ENCODE data around the gene NR1H4. TPM values are rescaled to one million over a fixed set of nuclear protein-coding genes. Genes with fewer than 3 reads are reported as not detected.

Gene NR1H4
- total RNA-seq, 3 donors from 2014 or later (not counting 1 experiment from before 2014, with no cell fraction given): not detected

DNA sequence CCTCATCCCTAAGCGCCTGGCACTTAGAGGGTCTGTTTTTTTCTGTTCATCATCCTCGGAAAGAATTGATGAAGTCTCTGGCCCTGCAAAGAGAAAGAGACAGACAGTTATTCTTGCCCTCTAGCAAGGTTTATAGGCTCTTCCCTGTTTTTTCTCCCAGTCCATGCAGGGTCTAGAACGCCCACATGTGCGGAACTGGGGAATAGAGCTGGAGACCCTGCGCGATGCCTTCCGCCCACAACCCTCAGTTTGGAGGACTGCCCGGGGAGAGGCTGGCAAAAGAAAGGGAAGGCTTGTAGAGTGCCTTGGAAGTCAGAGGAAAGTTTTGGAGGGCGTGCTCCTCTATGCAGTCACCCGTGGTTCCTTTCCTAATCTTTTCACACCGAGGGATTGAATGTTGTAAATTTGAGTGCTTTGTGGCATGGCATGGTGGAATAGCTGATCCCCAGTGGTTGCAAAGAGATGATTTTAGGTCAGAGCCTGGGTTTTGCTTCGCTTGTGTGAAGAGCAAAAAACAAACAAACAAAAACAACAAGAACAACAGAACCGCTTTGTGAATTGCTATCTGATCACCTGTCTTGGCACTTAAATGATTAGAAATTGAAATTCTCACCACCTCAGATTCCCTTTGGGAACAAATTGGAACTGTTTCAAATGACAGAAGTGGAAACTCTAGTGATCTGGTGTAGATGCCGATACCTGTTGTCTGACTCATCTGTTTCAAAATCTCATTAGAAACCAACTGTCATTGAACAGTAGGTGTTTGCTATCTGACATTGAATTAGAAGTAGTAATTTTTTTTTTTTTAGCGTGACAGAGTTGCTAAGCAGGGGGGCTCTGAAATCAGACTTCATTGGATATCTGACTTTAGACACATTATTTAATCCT lies 100.8 kb downstream of the NR1H4 start:
- 17% methylated on average over 14 of the region's 15 CpGs for WGBS (ENCODE audit: insufficient coverage)
- Mint-ChIP-seq H3K9me3 (no peaks in the 10 kb centered on the region), H3K27ac (peak overlapping the region in 1 of 2 donors; percentile 85), H3K27me3 (ENCODE audit: low read depth in 2 of 2) (peaks cover 0 to 9% of the 10 kb centered on the region in 2 donors), H3K36me3 (no peaks in the 10 kb centered on the region), H3K4me3 (peak overlapping the region; percentile 97), H3K4me1 (peaks cover 12% of the 10 kb centered on the region in 2 donors)
- ATAC-seq: no peak
- Histone ChIP-seq H3K27me3 (ENCODE audit: control insufficient read depth, insufficient read depth, low read length) (no peaks in the 10 kb centered on the region), H3K4me1 (ENCODE audit: control insufficient read depth, insufficient read depth, low read length) (peaks cover 15% of the 10 kb centered on the region), H3K36me3 (ENCODE audit: control insufficient read depth, insufficient read depth, low read length) (no peaks in the 10 kb centered on the region), H3K9me3 (ENCODE audit: control insufficient read depth, insufficient read depth, low read length) (no peaks in the 10 kb centered on the region), H3K27ac (ENCODE audit: low read length) (no peak overlapping the region), H3K4me3 (ENCODE audit: low read length) (peak overlapping the region; percentile 61)
- TF ChIP-seq, protein P1, sequence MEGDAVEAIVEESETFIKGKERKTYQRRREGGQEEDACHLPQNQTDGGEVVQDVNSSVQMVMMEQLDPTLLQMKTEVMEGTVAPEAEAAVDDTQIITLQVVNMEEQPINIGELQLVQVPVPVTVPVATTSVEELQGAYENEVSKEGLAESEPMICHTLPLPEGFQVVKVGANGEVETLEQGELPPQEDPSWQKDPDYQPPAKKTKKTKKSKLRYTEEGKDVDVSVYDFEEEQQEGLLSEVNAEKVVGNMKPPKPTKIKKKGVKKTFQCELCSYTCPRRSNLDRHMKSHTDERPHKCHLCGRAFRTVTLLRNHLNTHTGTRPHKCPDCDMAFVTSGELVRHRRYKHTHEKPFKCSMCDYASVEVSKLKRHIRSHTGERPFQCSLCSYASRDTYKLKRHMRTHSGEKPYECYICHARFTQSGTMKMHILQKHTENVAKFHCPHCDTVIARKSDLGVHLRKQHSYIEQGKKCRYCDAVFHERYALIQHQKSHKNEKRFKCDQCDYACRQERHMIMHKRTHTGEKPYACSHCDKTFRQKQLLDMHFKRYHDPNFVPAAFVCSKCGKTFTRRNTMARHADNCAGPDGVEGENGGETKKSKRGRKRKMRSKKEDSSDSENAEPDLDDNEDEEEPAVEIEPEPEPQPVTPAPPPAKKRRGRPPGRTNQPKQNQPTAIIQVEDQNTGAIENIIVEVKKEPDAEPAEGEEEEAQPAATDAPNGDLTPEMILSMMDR (IDR thresholded peaks at IDR 0.05): no peak
- intact Hi-C loops (cut with micrococcal nuclease): no loop called here
- DNase-seq: no peak

DNA sequence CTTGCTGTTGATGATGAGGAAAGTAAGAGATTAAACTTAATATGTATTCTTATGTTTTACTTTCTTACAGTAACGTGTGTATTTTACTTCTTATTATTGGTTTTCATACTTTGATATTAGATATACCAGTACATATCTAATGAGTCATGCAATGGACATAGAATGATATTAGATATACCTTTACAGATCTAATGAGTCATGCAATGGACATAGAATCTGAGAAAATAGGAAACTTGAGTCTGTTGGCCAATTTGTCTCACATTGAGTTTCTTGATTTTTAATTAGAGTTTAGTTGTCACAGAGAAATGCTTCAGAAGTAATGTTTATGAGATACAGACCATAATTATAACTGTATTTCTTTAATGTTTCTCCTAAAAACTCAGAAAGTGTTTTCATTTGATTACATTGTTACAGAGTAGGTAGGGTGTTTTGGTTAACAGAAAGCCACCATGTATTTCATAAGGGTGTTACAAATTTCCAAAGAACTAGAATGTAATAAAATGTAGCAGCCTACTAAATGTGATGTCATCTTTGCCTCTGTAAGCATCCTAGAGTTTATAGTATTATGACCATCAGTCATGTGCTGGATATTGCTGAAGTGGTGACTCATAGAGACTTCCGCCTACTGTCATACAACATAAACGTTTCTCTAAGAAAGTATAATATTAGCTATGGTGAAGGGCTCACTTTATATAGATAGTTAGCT lies 102.8 kb downstream of the NR1H4 start:
- Mint-ChIP-seq H3K4me3 (no peak overlapping the region), H3K9me3 (no peaks in the 10 kb centered on the region), H3K36me3 (no peaks in the 10 kb centered on the region), H3K27me3 (ENCODE audit: low read depth in 2 of 2) (peaks cover 0 to 5% of the 10 kb centered on the region in 2 donors), H3K27ac (no peak overlapping the region), H3K4me1 (peaks cover 12% of the 10 kb centered on the region in 2 donors)
- Histone ChIP-seq H3K27me3 (ENCODE audit: control insufficient read depth, insufficient read depth, low read length) (no peaks in the 10 kb centered on the region), H3K36me3 (ENCODE audit: control insufficient read depth, insufficient read depth, low read length) (no peaks in the 10 kb centered on the region), H3K4me1 (ENCODE audit: control insufficient read depth, insufficient read depth, low read length) (peaks cover 15% of the 10 kb centered on the region), H3K4me3 (ENCODE audit: low read length) (no peak overlapping the region), H3K27ac (ENCODE audit: low read length) (no peak overlapping the region), H3K9me3 (ENCODE audit: control insufficient read depth, insufficient read depth, low read length) (no peaks in the 10 kb centered on the region)
- WGBS (ENCODE audit: insufficient coverage): no CpG with 5 or more reads among the region's 3 CpGs
- TF ChIP-seq, protein P1 (IDR thresholded peaks at IDR 0.05): no peak
- no peak for DNase-seq
- intact Hi-C loops (cut with micrococcal nuclease): no loop called here
- ATAC-seq: no peak

DNA sequence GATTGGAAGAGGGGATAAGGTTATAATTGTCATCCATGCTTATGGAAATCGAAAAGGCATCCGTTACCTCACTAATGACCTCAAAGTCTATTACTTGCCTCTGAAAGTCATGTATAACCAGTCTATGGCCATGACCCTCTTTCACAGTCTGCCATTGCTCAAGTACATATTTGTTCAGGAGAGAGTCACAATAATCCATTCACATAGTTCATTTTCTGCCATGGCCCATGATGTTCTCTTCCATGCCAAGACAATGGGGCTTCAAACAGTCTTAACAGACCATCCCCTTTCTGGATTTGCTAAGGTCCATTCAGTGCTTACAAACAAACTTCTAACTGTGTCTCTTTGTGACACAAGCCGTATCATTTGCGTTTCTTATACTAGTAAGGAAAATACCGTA lies 105.3 kb downstream of the NR1H4 start:
- ATAC-seq: no peak
- no peak for DNase-seq
- H3K27ac Mint-ChIP-seq: no peak overlapping the region
- 99% methylated on average over 5 of the region's 5 CpGs for WGBS (ENCODE audit: insufficient coverage)
- Histone ChIP-seq H3K27me3 (ENCODE audit: control insufficient read depth, insufficient read depth, low read length) (no peaks in the 10 kb centered on the region), H3K4me1 (ENCODE audit: control insufficient read depth, insufficient read depth, low read length) (peaks cover 5% of the 10 kb centered on the region), H3K27ac (ENCODE audit: low read length) (no peak overlapping the region), H3K9me3 (ENCODE audit: control insufficient read depth, insufficient read depth, low read length) (no peaks in the 10 kb centered on the region), H3K36me3 (ENCODE audit: control insufficient read depth, insufficient read depth, low read length) (no peaks in the 10 kb centered on the region), H3K4me3 (ENCODE audit: low read length) (no peak overlapping the region)
- intact Hi-C loops (cut with micrococcal nuclease): no loop called here
- H3K27me3 Mint-ChIP-seq (ENCODE audit: low read depth in 2 of 2): no peaks in the 10 kb centered on the region
- H3K9me3 Mint-ChIP-seq: no peaks in the 10 kb centered on the region
- peaks cover 7 to 8% of the 10 kb centered on the region in 2 donors for H3K4me1 Mint-ChIP-seq
- no peaks in the 10 kb centered on the region for H3K36me3 Mint-ChIP-seq
- H3K4me3 Mint-ChIP-seq: no peak overlapping the region
- TF ChIP-seq, protein P1 (IDR thresholded peaks at IDR 0.05): no peak
